Uterus (tissue), 4 donors: ENCODE results near the gene PHLDA2. TPM values are rescaled to one million over a fixed set of nuclear protein-coding genes. Genes with fewer than 3 reads are reported as not detected.
A peak's percentile ranks its signal among the peaks of the same experiment; 100 is the strongest.

Source experiments
- DNase-seq, 2 donors: peaks; one replicate each; pipeline ENCODE4 v3.0.0-alpha.2; 2019 to 2020
- H3K27ac ChIP-seq, 2 donors: fragments of 200-600 bp; sonication (generic); 1 replicate in 1 of 2; 2 replicates in 1 of 2; pipeline ENCODE4 v1.5.1; 2016 to 2018
- H3K27me3 ChIP-seq, 2 donors: fragments of 200-600 bp; sonication (generic); one replicate each; pipeline ENCODE4 v1.5.1; 2018 to 2019; ENCODE audit warnings: control low read depth in 1 of 2
- H3K36me3 ChIP-seq, 2 donors: fragments of 200-600 bp; sonication (generic); one replicate each; pipeline ENCODE4 v1.5.1; 2019; ENCODE audit warnings: control low read depth in 1 of 2
- H3K4me1 ChIP-seq, 2 donors: fragments of 200-600 bp; sonication (generic); one replicate each; pipeline ENCODE4 v1.5.1; 2018 to 2019; ENCODE audit warnings: control low read depth in 1 of 2
- H3K4me3 ChIP-seq, 2 donors: fragments of 200-600 bp; sonication (generic); 1 replicate in 1 of 2; 2 replicates in 1 of 2; pipeline ENCODE4 v1.5.1; 2018 to 2019; ENCODE audit warnings: mild to moderate bottlenecking in 1 of 2
- H3K9me3 ChIP-seq, 2 donors: fragments of 200-600 bp; sonication (generic); one replicate each; pipeline ENCODE4 v1.5.1; 2019; ENCODE audit warnings: control low read depth in 1 of 2
- CTCF ChIP-seq, 4 experiments: fragments of 200-600 bp in 2 of 4; fragments of 450-650 bp in 2 of 4; sonication (generic) in 2 of 4; IDR thresholded peaks; one replicate each; pipeline ENCODE4 v1.5.1; 2016 to 2019; ENCODE audit warnings: antibody characterized with exemption in 4 of 4, mild to moderate bottlenecking in 2 of 4, moderate library complexity in 1 of 4
- POLR2A ChIP-seq, 2 donors: fragments of 450-650 bp; IDR thresholded peaks; one replicate each; pipeline ENCODE4 v1.6.1; 2016; ENCODE audit warnings: antibody characterized with exemption in 2 of 2, mild to moderate bottlenecking in 1 of 2, moderate library complexity in 1 of 2
- intact Hi-C: fragments of 100-400 bp; cut with DNase I; formaldehyde crosslinking; loops from one replicate; pipeline ENCODE4 v1.15.1; 2023; ENCODE audit warnings: low total_unique reads
- total RNA-seq, 4 donors: library from RNA; depleted of rRNA in 3 of 4; stranded (reverse); fragments of >200 nt in 3 of 4; gene quantifications; one replicate each; pipeline versions ENCODE4 v1.1.0 to v1.2.4, GENCODE V29; 2014 to 2023
- donor health status: DM: yes; HTN: yes; CAD: no.

PHLDA2 gene
- total RNA-seq, 4 donors from 2014 or later, result 5.2 TPM; not detected in 3

- H3K4me3 ChIP-seq, result peak overlapping the region in 1 of 2 donors; percentile 38
- no peaks in the 10 kb centered on the region for H3K36me3 ChIP-seq
- intact Hi-C loops, result no loop called here
- H3K27ac ChIP-seq, result no peak overlapping the region
- DNase-seq, result no peak
- peaks cover 0 to 18% of the 10 kb centered on the region in 2 donors for H3K4me1 ChIP-seq
- H3K9me3 ChIP-seq, result no peaks in the 10 kb centered on the region
- TF ChIP-seq CTCF (IDR thresholded peaks at IDR 0.05), result no peak
- TF ChIP-seq POLR2A (IDR thresholded peaks at IDR 0.05), result no peak
- H3K27me3 ChIP-seq, result no peaks in the 10 kb centered on the region
These were observed 320 bp upstream of the PHLDA2 start for GRCh38 chr11:2929531-2929949.

GRCh38 chr11:2927851-2928604 is 1.2 kb downstream of the PHLDA2 start:
- DNase-seq, result no peak
- Histone ChIP-seq H3K9me3 (no peaks in the 10 kb centered on the region), H3K27me3 (no peaks in the 10 kb centered on the region), H3K4me1 (peaks cover 0 to 18% of the 10 kb centered on the region in 2 donors), H3K36me3 (no peaks in the 10 kb centered on the region), H3K27ac (no peak overlapping the region), H3K4me3 (peak overlapping the region; percentile 30 to 38)
- intact Hi-C loops, result no loop called here
- TF ChIP-seq CTCF (IDR thresholded peaks at IDR 0.05) (no peak), POLR2A (IDR thresholded peaks at IDR 0.05) (no peak)

GRCh38 chr11:2927121-2927800 is 2.0 kb downstream of the PHLDA2 start:
- intact Hi-C loops, result no loop called here
- H3K4me1 ChIP-seq, result peaks cover 0 to 18% of the 10 kb centered on the region in 2 donors
- H3K36me3 ChIP-seq, result no peaks in the 10 kb centered on the region
- TF ChIP-seq POLR2A (IDR thresholded peaks at IDR 0.05) (no peak), CTCF (IDR thresholded peaks at IDR 0.05) (no peak)
- no peak overlapping the region for H3K27ac ChIP-seq
- no peaks in the 10 kb centered on the region for H3K27me3 ChIP-seq
- no peaks in the 10 kb centered on the region for H3K9me3 ChIP-seq
- no peak overlapping the region for H3K4me3 ChIP-seq
- no peak for DNase-seq

- DNase-seq, result no peak
- TF ChIP-seq POLR2A (IDR thresholded peaks at IDR 0.05) (no peak), CTCF (IDR thresholded peaks at IDR 0.05) (no peak)
- H3K27ac ChIP-seq, result no peak overlapping the region
- H3K36me3 ChIP-seq, result no peaks in the 10 kb centered on the region
- intact Hi-C loops, result no loop called here
- H3K9me3 ChIP-seq, result no peaks in the 10 kb centered on the region
- H3K27me3 ChIP-seq, result no peaks in the 10 kb centered on the region
- H3K4me3 ChIP-seq, result no peak overlapping the region
- peaks cover 0 to 18% of the 10 kb centered on the region in 2 donors for H3K4me1 ChIP-seq
These were observed 2.6 kb downstream of the PHLDA2 start for GRCh38 chr11:2926611-2927051.
